Uterus (tissue), 4 donors: ENCODE data around the gene ITIH6. TPM values are rescaled to one million over a fixed set of nuclear protein-coding genes. Genes with fewer than 3 reads are reported as not detected.

ENCODE experiments used
- DNase-seq, 2 donors: peaks; one replicate each; pipeline ENCODE4 v3.0.0-alpha.2; 2019 to 2020
- H3K27ac ChIP-seq, 2 donors: fragments of 200-600 bp; sonication (generic); 1 replicate in 1 of 2; 2 replicates in 1 of 2; pipeline ENCODE4 v1.5.1; 2016 to 2018
- H3K27me3 ChIP-seq, 2 donors: fragments of 200-600 bp; sonication (generic); one replicate each; pipeline ENCODE4 v1.5.1; 2018 to 2019; ENCODE audit warnings: control low read depth in 1 of 2
- H3K36me3 ChIP-seq, 2 donors: fragments of 200-600 bp; sonication (generic); one replicate each; pipeline ENCODE4 v1.5.1; 2019; ENCODE audit warnings: control low read depth in 1 of 2
- H3K4me1 ChIP-seq, 2 donors: fragments of 200-600 bp; sonication (generic); one replicate each; pipeline ENCODE4 v1.5.1; 2018 to 2019; ENCODE audit warnings: control low read depth in 1 of 2
- H3K4me3 ChIP-seq, 2 donors: fragments of 200-600 bp; sonication (generic); 1 replicate in 1 of 2; 2 replicates in 1 of 2; pipeline ENCODE4 v1.5.1; 2018 to 2019; ENCODE audit warnings: mild to moderate bottlenecking in 1 of 2
- H3K9me3 ChIP-seq, 2 donors: fragments of 200-600 bp; sonication (generic); one replicate each; pipeline ENCODE4 v1.5.1; 2019; ENCODE audit warnings: control low read depth in 1 of 2
- CTCF ChIP-seq, 4 experiments: fragments of 200-600 bp in 2 of 4; fragments of 450-650 bp in 2 of 4; sonication (generic) in 2 of 4; IDR thresholded peaks; one replicate each; pipeline ENCODE4 v1.5.1; 2016 to 2019; ENCODE audit warnings: antibody characterized with exemption in 4 of 4, mild to moderate bottlenecking in 2 of 4, moderate library complexity in 1 of 4
- POLR2A ChIP-seq, 2 donors: fragments of 450-650 bp; IDR thresholded peaks; one replicate each; pipeline ENCODE4 v1.6.1; 2016; ENCODE audit warnings: antibody characterized with exemption in 2 of 2, mild to moderate bottlenecking in 1 of 2, moderate library complexity in 1 of 2
- intact Hi-C: fragments of 100-400 bp; cut with DNase I; formaldehyde crosslinking; loops from one replicate; pipeline ENCODE4 v1.15.1; 2023; ENCODE audit warnings: low total_unique reads
- total RNA-seq, 4 donors: library from RNA; depleted of rRNA in 3 of 4; stranded (reverse); fragments of >200 nt in 3 of 4; gene quantifications; one replicate each; pipeline versions ENCODE4 v1.1.0 to v1.2.4, GENCODE V29; 2014 to 2023
- donor health status: DM: yes; HTN: yes; CAD: no.

Gene ITIH6
- total RNA-seq, 4 donors from 2014 or later, result not detected

- no peak overlapping the region for H3K27ac ChIP-seq
- H3K9me3 ChIP-seq, result no peaks in the 10 kb centered on the region
- no peak for TF ChIP-seq POLR2A (IDR thresholded peaks at IDR 0.05)
- TF ChIP-seq CTCF (IDR thresholded peaks at IDR 0.05), result no peak
- H3K4me3 ChIP-seq, result no peak overlapping the region
- no peaks in the 10 kb centered on the region for H3K36me3 ChIP-seq
- no peak for DNase-seq
- intact Hi-C loops, result no loop called here
- no peaks in the 10 kb centered on the region for H3K27me3 ChIP-seq
- no peaks in the 10 kb centered on the region for H3K4me1 ChIP-seq
These were observed 39.7 kb downstream of the ITIH6 start for GRCh38 chrX:54758114-54759055.

DNA sequence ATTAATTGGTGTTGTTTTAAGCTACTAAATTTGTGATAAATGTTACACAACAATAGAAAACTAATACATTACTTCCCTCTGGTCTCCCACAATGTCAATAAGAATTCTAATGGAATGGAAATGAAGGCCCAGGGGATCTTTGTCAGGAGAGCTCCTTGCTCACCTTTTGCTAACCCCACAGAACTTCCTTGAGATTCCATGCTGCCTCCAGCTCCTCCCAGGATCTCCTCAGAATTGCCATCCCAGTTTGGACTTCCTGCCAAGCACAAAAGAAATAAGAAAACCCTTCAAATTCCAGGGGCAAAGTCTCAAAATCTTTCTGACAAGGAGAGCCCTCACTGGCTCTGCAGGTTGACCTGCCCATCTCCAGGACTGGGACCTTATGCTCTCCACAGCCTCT, 43.2 kb downstream of the ITIH6 start:
- H3K27ac ChIP-seq, result no peak overlapping the region
- DNase-seq, result no peak
- no peak overlapping the region for H3K4me3 ChIP-seq
- no peaks in the 10 kb centered on the region for H3K9me3 ChIP-seq
- H3K27me3 ChIP-seq, result no peaks in the 10 kb centered on the region
- no peaks in the 10 kb centered on the region for H3K4me1 ChIP-seq
- no peaks in the 10 kb centered on the region for H3K36me3 ChIP-seq
- intact Hi-C loops, result no loop called here
- TF ChIP-seq POLR2A (IDR thresholded peaks at IDR 0.05) (no peak), CTCF (IDR thresholded peaks at IDR 0.05) (no peak)

- Histone ChIP-seq H3K36me3 (no peaks in the 10 kb centered on the region), H3K4me3 (no peak overlapping the region), H3K4me1 (no peaks in the 10 kb centered on the region), H3K27ac (no peak overlapping the region), H3K9me3 (no peaks in the 10 kb centered on the region), H3K27me3 (no peaks in the 10 kb centered on the region)
- intact Hi-C loops, result no loop called here
- DNase-seq, result no peak
- TF ChIP-seq POLR2A (IDR thresholded peaks at IDR 0.05), result no peak
- no peak for TF ChIP-seq CTCF (IDR thresholded peaks at IDR 0.05)
These were observed 49.4 kb downstream of the ITIH6 start for GRCh38 chrX:54748626-54749025.

DNA sequence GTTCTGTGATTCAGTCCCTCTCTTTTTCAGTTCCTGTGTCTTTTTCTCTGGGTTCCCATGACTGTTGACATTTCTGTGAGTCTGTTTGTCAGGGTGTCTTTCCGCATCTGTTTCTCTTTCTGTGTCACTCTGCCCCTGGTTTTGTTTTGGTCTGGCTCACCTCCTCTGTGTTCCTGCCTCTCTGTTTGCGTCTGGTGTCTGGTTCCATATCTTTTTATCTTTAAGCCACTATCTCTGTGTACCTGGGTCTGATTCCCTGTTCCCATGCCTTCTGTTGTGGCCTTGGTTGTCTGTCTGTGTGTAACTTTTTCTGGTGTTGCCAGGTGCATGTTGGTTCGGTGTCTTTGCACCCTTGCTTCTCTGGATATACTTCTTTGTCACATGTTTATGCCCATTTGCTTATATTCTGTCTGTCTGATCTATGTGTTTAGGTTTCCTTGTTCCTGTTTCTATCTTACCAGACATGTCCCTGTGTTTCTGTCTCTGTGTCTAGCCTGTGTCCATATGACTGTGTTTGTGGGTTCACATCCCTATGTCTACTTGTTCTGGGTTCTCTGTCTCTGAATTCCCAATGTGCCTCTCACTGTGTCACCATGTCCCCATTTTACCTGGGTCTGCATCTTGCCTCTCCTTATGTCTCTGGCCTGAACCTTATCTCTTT, 50.2 kb downstream of the ITIH6 start:
- TF ChIP-seq POLR2A (IDR thresholded peaks at IDR 0.05) (no peak), CTCF (IDR thresholded peaks at IDR 0.05) (no peak)
- Histone ChIP-seq H3K27ac (no peak overlapping the region), H3K4me3 (no peak overlapping the region), H3K9me3 (no peaks in the 10 kb centered on the region), H3K36me3 (no peaks in the 10 kb centered on the region), H3K4me1 (no peaks in the 10 kb centered on the region), H3K27me3 (no peaks in the 10 kb centered on the region)
- intact Hi-C loops, result no loop called here
- DNase-seq, result no peak

- Histone ChIP-seq H3K4me3 (no peak overlapping the region), H3K9me3 (no peaks in the 10 kb centered on the region), H3K4me1 (no peaks in the 10 kb centered on the region), H3K27me3 (no peaks in the 10 kb centered on the region), H3K27ac (no peak overlapping the region), H3K36me3 (no peaks in the 10 kb centered on the region)
- no peak for DNase-seq
- TF ChIP-seq CTCF (IDR thresholded peaks at IDR 0.05), result no peak
- TF ChIP-seq POLR2A (IDR thresholded peaks at IDR 0.05), result no peak
- intact Hi-C loops, result no loop called here
These were observed 51.1 kb downstream of the ITIH6 start for GRCh38 chrX:54746928-54747327.
